SH-SY5Y (cell line): ENCODE results near the gene TESMIN.

Source experiments
- GATA2 ChIP-seq: IDR thresholded peaks from 2 replicates; pipeline ENCODE4 v1.6.1; 2011; ENCODE audit warnings: mild to moderate bottlenecking, low read depth, low read length
- GATA3 ChIP-seq: IDR thresholded peaks from 2 replicates; pipeline ENCODE4 v1.6.1; 2011; ENCODE audit warnings: low read depth, mild to moderate bottlenecking, low read length, moderate library complexity

TESMIN gene

DNA sequence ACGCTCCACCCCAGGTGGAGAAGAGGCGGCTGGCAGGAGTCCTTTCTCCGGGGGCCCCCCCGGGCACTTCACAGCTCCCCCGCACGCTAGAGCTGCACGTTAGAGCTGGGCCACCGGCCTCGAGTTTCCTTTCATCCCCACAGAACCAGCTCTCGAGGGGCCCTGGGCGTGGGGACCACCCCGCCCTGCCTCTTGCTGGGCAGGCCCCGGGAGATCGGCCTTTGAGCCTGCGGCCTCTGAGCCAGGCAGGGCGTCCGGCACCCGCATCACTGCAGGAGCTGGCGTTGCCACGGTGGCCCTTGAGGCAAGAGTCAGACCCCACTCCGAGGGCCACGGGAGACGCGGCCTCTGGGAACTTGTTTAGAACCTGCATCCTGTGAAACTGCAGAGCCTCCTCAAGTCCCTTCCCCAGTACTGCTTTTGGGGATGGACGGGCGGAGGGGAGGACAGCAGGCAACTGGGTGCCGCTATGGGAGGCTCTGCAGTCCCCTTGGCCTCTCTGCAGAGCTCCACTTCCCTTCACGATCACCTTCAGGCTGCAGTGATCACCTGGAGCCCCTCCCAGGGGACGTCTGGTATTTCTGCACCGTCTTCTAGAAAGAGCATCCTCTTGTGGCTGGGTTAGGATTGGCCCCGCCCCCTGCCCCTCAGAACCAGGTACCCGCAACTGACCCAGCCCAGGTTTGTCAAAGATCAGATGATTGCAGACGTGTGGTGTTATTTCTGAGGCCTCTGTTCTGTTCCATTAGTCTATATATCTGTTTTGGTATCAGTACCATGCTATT lies 80.9 kb downstream of the TESMIN start:
- TF ChIP-seq GATA2 (no peak), GATA3 (no peak)

DNA sequence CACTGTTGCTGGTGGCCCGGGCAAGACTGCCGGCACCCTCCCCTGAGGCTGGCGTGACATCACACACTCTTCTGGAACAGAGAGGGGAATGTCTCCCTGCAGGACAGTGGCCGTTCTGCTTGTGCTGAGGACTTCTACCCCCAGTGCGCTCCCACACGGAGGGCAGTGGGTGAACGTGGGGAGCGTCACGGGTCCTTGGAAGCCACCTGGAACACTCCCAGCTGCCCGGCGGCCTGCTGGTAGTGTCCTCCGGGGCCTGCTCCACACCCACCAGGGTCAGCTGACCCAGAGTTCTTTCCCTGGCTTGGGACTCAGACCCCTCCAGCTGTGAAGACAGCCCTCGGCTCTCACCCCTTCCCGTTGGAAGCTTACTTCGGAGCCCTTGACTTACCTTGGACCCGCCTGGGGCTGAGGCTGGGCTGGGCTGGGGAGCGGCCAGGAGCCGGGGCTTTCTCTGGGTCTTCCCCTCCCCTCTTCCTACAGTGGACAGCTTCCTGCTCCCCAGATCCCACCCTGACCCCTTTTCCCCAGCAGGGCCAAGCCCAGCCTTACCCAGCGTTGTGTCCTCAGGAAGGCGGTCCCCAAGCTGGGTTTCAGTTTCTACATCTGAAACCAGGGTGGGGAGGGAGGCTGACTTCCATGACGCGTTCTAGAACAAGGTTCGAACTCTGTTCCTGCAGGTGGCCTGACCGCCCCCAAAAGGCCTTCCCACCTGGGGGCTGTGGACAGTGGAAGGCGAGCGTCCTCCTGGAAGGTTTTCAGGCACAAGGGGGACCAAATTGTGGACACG lies 81.8 kb downstream of the TESMIN start:
- TF ChIP-seq GATA2 (no peak), GATA3 (no peak)

DNA sequence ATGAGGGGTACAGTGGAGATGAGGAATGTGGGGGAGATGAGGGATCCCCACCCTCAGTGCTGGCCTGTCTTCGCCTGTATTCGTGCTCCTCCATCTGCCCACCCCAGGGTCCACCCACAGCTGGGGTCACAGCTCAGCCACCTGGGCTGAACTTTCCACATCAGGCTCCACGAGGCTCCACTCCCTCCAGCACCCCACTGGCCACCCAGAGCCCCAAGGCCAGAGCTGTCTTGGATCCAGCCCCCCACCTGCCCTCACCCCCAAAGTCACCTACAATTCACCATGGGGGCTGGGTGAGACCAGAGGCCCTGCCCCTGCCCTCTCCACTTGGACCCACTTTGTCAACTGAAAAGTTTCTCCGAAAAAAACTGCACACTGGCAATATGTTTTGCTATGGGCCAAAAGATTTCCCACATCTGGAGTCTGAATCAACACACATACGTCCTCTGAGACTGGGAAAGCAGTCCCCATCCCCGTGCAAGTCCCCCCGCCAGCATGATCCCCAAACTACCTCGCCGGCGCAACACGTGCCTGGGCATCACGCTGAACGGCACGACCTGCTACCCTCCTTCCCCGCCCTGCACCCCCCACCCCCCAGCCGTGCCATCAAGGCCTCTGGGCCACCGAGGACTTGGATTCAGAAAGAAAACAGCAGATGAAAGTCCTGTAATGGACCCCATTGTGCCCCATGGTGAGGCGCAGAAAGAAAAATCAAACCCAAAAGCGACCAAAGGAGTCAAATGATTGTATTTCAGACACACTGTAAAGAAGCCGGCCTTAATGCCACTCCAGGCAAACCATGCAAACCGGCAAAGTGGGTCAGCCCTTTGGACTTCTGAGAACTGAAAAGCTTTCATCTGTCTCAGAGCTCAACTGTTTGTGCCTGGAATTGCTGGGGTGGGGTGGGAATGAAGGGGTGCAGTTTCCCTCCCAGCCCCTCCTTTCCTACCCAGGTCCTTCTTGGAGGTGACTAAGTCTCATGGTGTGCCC lies 83.5 kb downstream of the TESMIN start:
- TF ChIP-seq GATA2: no peak

DNA sequence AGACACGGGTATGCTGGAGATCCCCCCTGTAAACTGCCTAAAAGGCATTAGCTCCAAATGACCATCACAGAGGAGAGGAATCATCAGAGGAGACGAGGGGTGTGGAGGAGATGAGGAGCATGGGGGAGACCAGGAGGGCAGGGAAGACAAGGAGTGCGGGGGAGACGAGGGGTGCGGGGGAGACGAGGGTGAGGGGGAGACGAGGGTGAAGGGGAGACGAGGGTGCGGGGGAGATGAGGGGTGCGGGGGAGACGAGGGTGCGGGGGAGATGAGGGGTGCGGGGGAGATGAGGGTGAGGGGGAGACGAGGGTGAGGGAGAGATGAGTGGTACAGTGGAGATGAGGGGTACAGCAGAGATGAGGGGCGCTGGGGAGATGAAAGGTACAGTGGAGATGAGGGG lies 84.5 kb downstream of the TESMIN start:
- TF ChIP-seq GATA3: no peak
- TF ChIP-seq GATA2: no peak

GRCh38 chr11:68665436-68665835 lies 85.9 kb downstream of the TESMIN start:
- TF ChIP-seq GATA3 (no peak), GATA2 (no peak)

GRCh38 chr11:68664906-68665305 lies 86.4 kb downstream of the TESMIN start:
- TF ChIP-seq GATA3 (no peak), GATA2 (no peak)

GRCh38 chr11:68664141-68664540 lies 87.2 kb downstream of the TESMIN start:
- TF ChIP-seq GATA3 (no peak), GATA2 (no peak)

DNA sequence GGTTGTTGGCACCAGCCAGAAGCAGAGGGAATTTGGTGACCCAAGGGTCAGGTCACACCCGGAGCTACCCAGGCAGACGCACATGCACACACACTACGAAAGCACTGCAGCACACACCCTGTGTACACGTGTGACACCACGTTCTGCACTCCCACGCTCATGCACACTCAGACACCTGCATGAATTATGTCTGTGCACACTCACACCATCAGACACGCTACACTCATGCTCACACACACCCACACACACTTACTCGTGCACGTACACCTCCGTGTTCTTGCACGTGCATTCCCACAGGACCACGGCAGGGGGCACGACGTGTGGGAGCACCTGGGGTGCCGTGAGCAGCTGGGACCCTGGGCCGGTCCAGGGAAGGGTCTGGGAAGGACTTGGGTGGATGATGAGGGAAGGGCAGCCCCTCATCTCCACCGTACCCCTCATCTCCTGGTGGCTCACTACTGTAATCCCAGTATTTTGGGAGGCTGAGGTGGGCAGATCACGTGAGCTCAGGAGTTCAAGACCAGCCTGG lies 87.8 kb downstream of the TESMIN start:
- TF ChIP-seq GATA3 (no peak), GATA2 (no peak)

DNA sequence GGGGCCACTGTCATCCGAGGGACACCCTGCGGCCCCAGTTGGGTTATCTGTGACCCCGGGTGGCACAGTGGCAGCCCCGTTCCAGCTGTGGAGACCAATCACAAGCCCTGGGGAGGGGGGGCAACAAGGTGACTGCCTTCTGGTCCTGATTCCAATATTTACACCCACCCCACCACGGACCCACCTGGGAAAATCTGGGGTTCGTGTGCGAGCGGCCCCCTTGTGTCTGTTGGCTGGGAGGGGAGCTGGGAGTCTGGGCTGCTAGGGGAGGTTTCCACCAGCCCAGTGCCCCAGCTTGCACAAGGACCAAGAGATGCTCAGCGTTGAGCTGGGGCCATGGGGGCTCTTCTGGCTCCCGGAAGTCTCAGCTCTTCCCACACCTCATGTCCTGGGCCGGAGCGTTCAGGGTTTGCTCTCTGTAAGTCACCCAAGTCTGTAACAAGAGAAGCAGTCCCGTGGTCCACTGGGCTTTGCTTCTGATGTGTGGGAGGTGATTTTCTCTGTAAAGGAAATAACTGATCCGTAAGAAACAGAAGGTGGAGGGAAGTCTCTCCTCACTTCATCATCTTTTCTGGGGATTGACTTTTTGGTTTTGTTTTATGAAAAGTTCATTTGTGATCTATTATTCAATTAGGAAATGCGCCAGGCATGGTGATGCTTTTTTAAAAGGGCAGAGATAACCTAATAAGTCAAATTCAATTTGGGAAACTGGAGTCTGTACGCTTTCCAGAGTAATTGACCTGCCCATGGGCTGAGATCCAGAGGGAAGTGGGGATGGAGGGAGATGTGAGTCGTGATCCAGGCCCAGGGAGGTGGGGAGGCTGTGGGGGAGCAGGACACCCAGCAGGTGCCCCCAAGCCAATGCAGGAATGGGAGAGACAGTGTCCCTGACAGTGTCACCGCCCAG lies 89.4 kb downstream of the TESMIN start:
- TF ChIP-seq GATA2: peak; percentile 91
- TF ChIP-seq GATA3: no peak

DNA sequence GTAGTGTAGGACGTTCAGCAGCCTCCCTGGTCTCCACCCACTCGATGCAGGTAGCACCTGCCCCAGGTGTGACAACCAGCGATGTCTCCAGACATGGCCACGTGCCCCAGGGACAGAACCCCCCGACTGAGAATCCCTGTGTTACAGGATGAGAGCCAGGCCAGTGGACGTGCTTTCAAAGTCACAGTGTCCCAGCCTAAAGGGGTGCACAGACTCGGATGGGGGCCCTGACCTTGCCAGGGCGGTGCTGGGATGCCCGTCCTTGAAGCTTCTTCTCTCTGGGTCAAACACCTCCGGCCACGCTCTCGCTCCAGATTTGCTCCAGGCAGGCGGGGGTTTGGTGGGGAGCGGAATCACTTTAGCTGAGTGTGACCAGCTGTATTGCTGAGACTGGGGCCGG lies 90.3 kb downstream of the TESMIN start:
- no peak for TF ChIP-seq GATA3
- TF ChIP-seq GATA2: no peak

GRCh38 chr11:68660066-68660810 lies 91.1 kb downstream of the TESMIN start:
- TF ChIP-seq GATA3: no peak
- TF ChIP-seq GATA2: no peak
